GM10847 (cell line): ENCODE measurements around the gene ATG14.

Experiments
- POLR2A ChIP-seq: IDR thresholded peaks from 2 replicates; pipeline ENCODE4 v1.6.1; 2011; ENCODE audit not compliant: insufficient read length; ENCODE audit errors: extremely low read depth

Gene ATG14

GRCh38 chr14:55414551-55414950 is 2.9 kb upstream of the ATG14 start:
- TF ChIP-seq POLR2A: no peak

GRCh38 chr14:55412676-55413075 is 1.0 kb upstream of the ATG14 start:
- no peak for TF ChIP-seq POLR2A

GRCh38 chr14:55410876-55411275 is 754 bp downstream of the ATG14 start:
- TF ChIP-seq POLR2A: no peak

GRCh38 chr14:55404173-55404854 is 7.3 kb downstream of the ATG14 start:
- TF ChIP-seq POLR2A: no peak

GRCh38 chr14:55401751-55402150 is 9.9 kb downstream of the ATG14 start:
- TF ChIP-seq POLR2A: no peak

- no peak for TF ChIP-seq POLR2A
Measured at GRCh38 chr14:55399852-55400251, 11.8 kb downstream of the ATG14 start.

GRCh38 chr14:55399183-55399582 is 12.4 kb downstream of the ATG14 start:
- no peak for TF ChIP-seq POLR2A

GRCh38 chr14:55398679-55399078 is 13.0 kb downstream of the ATG14 start:
- no peak for TF ChIP-seq POLR2A

GRCh38 chr14:55389330-55389729 is 22.3 kb downstream of the ATG14 start:
- TF ChIP-seq POLR2A: no peak

- TF ChIP-seq POLR2A: no peak
Measured at GRCh38 chr14:55388160-55388559, 23.5 kb downstream of the ATG14 start.

- no peak for TF ChIP-seq POLR2A
Measured at GRCh38 chr14:55387121-55387520, 24.5 kb downstream of the ATG14 start.

GRCh38 chr14:55386037-55386808 is 25.4 kb downstream of the ATG14 start:
- TF ChIP-seq POLR2A: no peak

- no peak for TF ChIP-seq POLR2A
Measured at GRCh38 chr14:55384536-55384935, 27.1 kb downstream of the ATG14 start.

- no peak for TF ChIP-seq POLR2A
Measured at GRCh38 chr14:55383541-55384140, 28.0 kb downstream of the ATG14 start.

- no peak for TF ChIP-seq POLR2A
Measured at GRCh38 chr14:55382483-55382882, 29.1 kb downstream of the ATG14 start.

GRCh38 chr14:55381561-55381960 is 30.1 kb downstream of the ATG14 start:
- TF ChIP-seq POLR2A: no peak
